Thymus (tissue), 11 donors: ENCODE measurements around the gene C8G. TPM values are rescaled to one million over a fixed set of nuclear protein-coding genes. Genes with fewer than 3 reads are reported as not detected.

Experiments used
- DNase-seq, 9 donors: peaks; one replicate each; pipeline ENCODE4 v3.0.0-alpha.2; 2013; ENCODE audit warnings: low spot score in 9 of 9, low read depth in 6 of 9, missing footprints in 1 of 9
- H3K27ac ChIP-seq, 2 donors: one replicate each; pipeline ENCODE4 v1.5.1; 2013; ENCODE audit warnings: control low read depth in 1 of 2, low read depth in 1 of 2, low read length in 1 of 2, mild to moderate bottlenecking in 1 of 2, moderate library complexity in 1 of 2
- H3K27me3 ChIP-seq, 2 donors: one replicate each; pipeline ENCODE4 v1.5.1; 2013; ENCODE audit warnings: low read length in 1 of 2; ENCODE audit not compliant: control insufficient read depth in 2 of 2, insufficient read depth in 1 of 2
- H3K36me3 ChIP-seq, 2 donors: one replicate each; pipeline ENCODE4 v1.5.1; 2013; ENCODE audit warnings: low read length in 1 of 2, mild to moderate bottlenecking in 1 of 2, moderate library complexity in 1 of 2; ENCODE audit not compliant: control insufficient read depth in 2 of 2, insufficient read depth in 2 of 2
- H3K4me1 ChIP-seq, 2 donors: one replicate each; pipeline ENCODE4 v1.5.1; 2013; ENCODE audit warnings: low read length in 2 of 2; ENCODE audit not compliant: control insufficient read depth in 2 of 2, insufficient read depth in 2 of 2
- H3K4me3 ChIP-seq, 2 donors: one replicate each; pipeline ENCODE4 v1.5.1; 2013; ENCODE audit warnings: low read length in 2 of 2, control low read depth in 1 of 2, mild to moderate bottlenecking in 1 of 2
- H3K9me3 ChIP-seq, 2 donors: one replicate each; pipeline ENCODE4 v1.5.1; 2013; ENCODE audit warnings: low read length in 1 of 2, mild to moderate bottlenecking in 1 of 2; ENCODE audit not compliant: control insufficient read depth in 2 of 2, insufficient read depth in 1 of 2
- WGBS: extraction: QIAGEN DNeasy Blood & Tissue Kit; methylation state at CpG from one replicate; pipeline ENCODE4 v1.1.7; 2013; 5-methylcytosine and 5-hydroxymethylcytosine counted together
- polyA plus RNA-seq: library from polyadenylated mRNA; stranded (reverse); fragments of 200-250 nt; gene quantifications from one replicate; pipeline ENCODE4 v1.2.3, GENCODE V29; 2013
- total RNA-seq: library from RNA; stranded (reverse); fragments of 120-200 nt; gene quantifications from one replicate; pipeline ENCODE4 v1.2.4, GENCODE V29; 2013
- donor health status: healthy.

The C8G gene
- total and polyA plus RNA-seq, 2 donors: 2.2 to 6.5 TPM

- Histone ChIP-seq H3K27ac (peak overlapping the region; percentile 53 to 58), H3K4me1 (peaks cover 18 to 58% of the 10 kb centered on the region in 2 donors), H3K9me3 (peaks cover 0 to under 1% of the 10 kb centered on the region in 2 donors), H3K4me3 (peak overlapping the region in 1 of 2 donors; percentile 29), H3K36me3 (no peaks in the 10 kb centered on the region), H3K27me3 (peaks cover 0 to 3% of the 10 kb centered on the region in 2 donors)
- DNase-seq: peak in 2 of 9 donors; percentile 30 to 38
- 24% methylated on average over 23 of the region's 23 CpGs for WGBS
Measured at GRCh38 chr9:136965771-136966484, 20.9 kb downstream of the C8G start.

DNA sequence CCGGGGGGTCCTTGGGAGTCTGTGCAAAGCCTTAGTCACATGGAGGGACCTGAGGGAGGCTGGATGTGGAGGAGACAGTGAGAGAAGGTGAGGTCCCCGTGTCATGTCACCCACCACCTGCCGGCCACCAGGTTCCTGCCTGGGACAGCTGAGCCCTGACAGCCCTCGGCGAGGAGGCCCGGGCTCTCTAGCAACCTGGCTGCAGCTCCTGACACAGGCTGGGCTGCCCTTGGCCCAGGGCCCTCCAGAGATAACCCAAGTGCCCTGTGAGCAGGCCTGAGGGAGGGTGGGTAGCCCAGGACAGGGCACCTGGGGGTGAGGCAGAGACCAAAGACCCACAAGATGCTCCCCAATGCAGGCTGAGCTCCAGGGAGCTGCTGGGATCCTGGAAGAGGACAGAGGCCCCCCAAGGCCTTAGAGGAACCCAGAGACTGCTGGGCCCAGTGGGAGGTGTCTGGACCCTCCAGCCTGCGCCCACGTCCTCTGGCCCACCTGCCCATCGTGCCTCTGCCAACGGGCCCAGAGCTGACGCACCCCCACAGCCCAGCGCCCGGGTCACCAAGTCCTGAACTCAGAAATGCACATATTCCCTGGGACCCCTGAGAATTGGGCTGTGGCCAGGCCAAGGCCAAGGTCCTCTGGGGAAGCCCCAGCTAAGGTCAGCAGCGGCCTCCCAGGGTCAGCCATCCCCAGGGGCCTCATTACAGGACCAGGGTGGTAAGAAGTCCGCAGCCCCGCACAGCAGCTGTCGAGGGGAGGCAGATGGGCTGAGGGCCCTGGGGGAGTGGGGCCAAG lies 23.5 kb downstream of the C8G start:
- WGBS: 93% methylated on average over 17 of the region's 17 CpGs
- DNase-seq: no peak
- Histone ChIP-seq H3K36me3 (no peaks in the 10 kb centered on the region), H3K9me3 (no peaks in the 10 kb centered on the region), H3K4me1 (peaks cover 13 to 33% of the 10 kb centered on the region in 2 donors), H3K27ac (no peak overlapping the region), H3K27me3 (peaks cover 2 to 3% of the 10 kb centered on the region in 2 donors), H3K4me3 (no peak overlapping the region)

GRCh38 chr9:136969150-136969549 lies 24.1 kb downstream of the C8G start:
- WGBS: 95% methylated on average over 17 of the region's 17 CpGs
- Histone ChIP-seq H3K9me3 (no peaks in the 10 kb centered on the region), H3K36me3 (no peaks in the 10 kb centered on the region), H3K4me1 (peaks cover 13 to 30% of the 10 kb centered on the region in 2 donors), H3K4me3 (no peak overlapping the region), H3K27me3 (peaks cover 2 to 7% of the 10 kb centered on the region in 2 donors), H3K27ac (no peak overlapping the region)
- DNase-seq: no peak

- H3K9me3 ChIP-seq: no peaks in the 10 kb centered on the region
- no peaks in the 10 kb centered on the region for H3K36me3 ChIP-seq
- no peak overlapping the region for H3K4me3 ChIP-seq
- peaks cover 10 to 24% of the 10 kb centered on the region in 2 donors for H3K4me1 ChIP-seq
- H3K27me3 ChIP-seq: peaks cover 2 to 12% of the 10 kb centered on the region in 2 donors
- DNase-seq: no peak
- no peak overlapping the region for H3K27ac ChIP-seq
- 96% methylated on average over 5 of the region's 5 CpGs for WGBS
Measured at GRCh38 chr9:136969774-136970173, 24.7 kb downstream of the C8G start.

DNA sequence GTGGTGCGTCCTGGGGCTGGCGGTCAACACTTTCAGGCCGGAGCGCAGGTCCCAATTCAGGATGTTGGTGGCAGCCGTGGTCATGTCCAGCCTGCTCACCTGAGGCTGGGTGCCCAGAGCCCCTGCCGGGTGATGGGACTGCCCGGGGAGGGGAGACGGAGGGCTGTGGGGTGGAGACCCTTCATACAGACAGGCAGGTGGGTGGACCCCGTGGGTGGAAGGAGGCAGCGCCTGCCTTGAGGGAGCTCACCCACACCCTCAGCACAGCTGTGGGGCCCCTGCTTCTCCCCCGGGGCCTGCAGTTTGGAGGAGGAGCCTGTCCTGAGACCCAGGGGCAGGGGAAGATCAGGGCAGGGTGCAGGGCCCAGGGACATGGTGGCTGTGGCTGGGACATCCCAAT lies 25.3 kb downstream of the C8G start:
- Histone ChIP-seq H3K36me3 (no peaks in the 10 kb centered on the region), H3K4me3 (no peak overlapping the region), H3K4me1 (peaks cover 8 to 23% of the 10 kb centered on the region in 2 donors), H3K27ac (no peak overlapping the region), H3K27me3 (peaks cover 2 to 18% of the 10 kb centered on the region in 2 donors), H3K9me3 (no peaks in the 10 kb centered on the region)
- DNase-seq: no peak
- WGBS: 80% methylated on average over 11 of the region's 11 CpGs

DNA sequence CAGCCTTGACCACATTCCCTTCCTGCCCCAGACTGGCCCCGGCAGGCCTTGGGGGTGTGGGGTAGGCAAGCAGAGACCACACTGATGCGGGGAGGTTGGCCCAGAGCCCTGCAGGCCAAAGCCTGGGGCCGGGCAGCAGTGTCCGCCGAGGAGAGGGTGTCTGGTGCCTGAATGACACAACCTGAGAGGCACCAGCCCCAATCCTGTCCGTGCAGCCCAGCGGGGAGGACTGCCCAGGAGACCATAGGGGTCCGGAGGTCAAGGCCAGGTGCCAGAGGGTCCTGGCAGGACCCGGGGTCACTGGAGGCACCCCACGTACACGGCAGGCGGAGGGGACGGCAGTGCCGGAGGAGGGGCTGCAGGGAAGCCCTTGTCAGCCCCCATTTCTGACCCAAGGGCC lies 26.7 kb downstream of the C8G start:
- H3K9me3 ChIP-seq: no peaks in the 10 kb centered on the region
- peaks cover 3 to 28% of the 10 kb centered on the region in 2 donors for H3K27me3 ChIP-seq
- peaks cover 0 to 16% of the 10 kb centered on the region in 2 donors for H3K4me1 ChIP-seq
- H3K4me3 ChIP-seq: no peak overlapping the region
- H3K27ac ChIP-seq: no peak overlapping the region
- 94% methylated on average over 14 of the region's 14 CpGs for WGBS
- no peak for DNase-seq
- H3K36me3 ChIP-seq: no peaks in the 10 kb centered on the region

DNA sequence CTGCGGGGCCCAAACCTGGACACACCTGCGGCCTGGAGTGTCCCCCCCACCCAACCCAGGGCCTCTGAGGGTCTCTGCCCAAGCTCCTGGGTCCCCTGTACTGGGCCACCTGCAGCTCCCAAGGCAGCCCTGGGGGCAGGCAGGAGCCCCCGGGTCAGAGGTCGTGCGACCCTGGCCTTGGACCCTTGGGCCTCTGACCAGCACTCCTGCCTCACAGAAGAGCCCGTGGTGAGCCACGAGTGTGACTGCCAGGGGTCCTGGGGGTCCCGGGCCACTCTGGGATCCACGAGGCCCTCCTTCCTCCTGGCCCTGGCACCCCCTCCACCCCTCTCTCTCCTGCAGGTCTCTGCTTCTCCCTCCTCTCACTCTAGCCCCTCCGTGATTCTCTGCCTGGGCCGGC lies 27.3 kb downstream of the C8G start:
- Histone ChIP-seq H3K27me3 (peaks cover 8 to 34% of the 10 kb centered on the region in 2 donors), H3K27ac (no peak overlapping the region), H3K4me1 (peaks cover 0 to 16% of the 10 kb centered on the region in 2 donors), H3K9me3 (no peaks in the 10 kb centered on the region), H3K36me3 (no peaks in the 10 kb centered on the region), H3K4me3 (no peak overlapping the region)
- WGBS: 95% methylated on average over 11 of the region's 11 CpGs
- no peak for DNase-seq

DNA sequence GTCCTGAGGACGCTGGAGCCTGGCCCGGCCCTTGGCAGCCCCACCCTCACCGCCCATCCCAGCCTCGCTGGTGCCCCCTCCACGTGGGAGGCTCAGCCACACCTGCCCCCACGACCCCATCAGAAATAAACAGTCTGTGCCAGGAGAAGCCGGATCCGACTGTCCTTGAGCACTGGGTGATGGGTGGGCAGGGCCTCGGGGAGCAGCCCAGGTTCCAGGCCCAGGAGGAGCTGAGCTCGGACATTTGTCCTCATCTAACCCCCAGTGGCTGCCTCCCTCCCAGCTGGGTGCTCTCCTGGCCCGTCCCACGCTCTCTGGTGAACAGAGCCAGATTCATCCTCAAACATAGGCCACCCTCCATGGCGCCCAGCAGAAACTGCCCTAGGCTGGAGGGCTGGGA lies 27.7 kb downstream of the C8G start:
- H3K27me3 ChIP-seq: peaks cover 11 to 38% of the 10 kb centered on the region in 2 donors
- H3K27ac ChIP-seq: no peak overlapping the region
- no peak for DNase-seq
- H3K9me3 ChIP-seq: no peaks in the 10 kb centered on the region
- H3K4me3 ChIP-seq: no peak overlapping the region
- WGBS: 88% methylated on average over 13 of the region's 13 CpGs
- no peaks in the 10 kb centered on the region for H3K36me3 ChIP-seq
- H3K4me1 ChIP-seq: peaks cover 0 to 18% of the 10 kb centered on the region in 2 donors
